Stimulated activated naive B cell treated with anti-CD40 and anti-IgM and Interleukin-4, amounts not matched to agents 10 μg/mL and 1 μg/mL and 100 μg/mL, for 72 hours (primary cell): ENCODE results near the gene CTSC.

Experiments used
- ATAC-seq, 2 donors: fragments of 150-1000 bp; cut with Tn5 transposase; replicated peaks; 2 replicates each; pipeline ENCODE4 v1.10.0; 2021; ENCODE audit warnings: moderate library complexity in 1 of 2
- DNase-seq: peaks from one replicate; pipeline ENCODE4 v3.0.0; 2021
- H3K27ac Mint-ChIP-seq: one replicate; pipeline ENCODE4 v1.8.0; 2022; ENCODE audit warnings: mild to moderate bottlenecking, mixed read lengths
- H3K27me3 Mint-ChIP-seq, 2 donors: one replicate each; pipeline ENCODE4 v1.8.0; 2022; ENCODE audit warnings: mixed read lengths in 2 of 2
- H3K36me3 Mint-ChIP-seq, 2 donors: one replicate each; pipeline ENCODE4 v1.8.0; 2022; ENCODE audit warnings: mixed read lengths in 2 of 2, mild to moderate bottlenecking in 1 of 2
- H3K4me1 Mint-ChIP-seq, 2 donors: one replicate each; pipeline ENCODE4 v1.8.0; 2022; ENCODE audit warnings: mixed read lengths in 2 of 2, mild to moderate bottlenecking in 1 of 2
- H3K4me3 Mint-ChIP-seq, 2 donors: one replicate each; pipeline ENCODE4 v1.8.0; 2022; ENCODE audit warnings: mild to moderate bottlenecking in 2 of 2, mixed read lengths in 2 of 2, moderate library complexity in 1 of 2
- H3K9me3 Mint-ChIP-seq, 2 donors: one replicate each; pipeline ENCODE4 v1.8.0; 2022; ENCODE audit warnings: mixed read lengths in 2 of 2, mild to moderate bottlenecking in 1 of 2

The CTSC gene

GRCh38 chr11:88300888-88301487 lies 36.5 kb downstream of the CTSC start:
- Mint-ChIP-seq H3K27me3 (no peaks in the 10 kb centered on the region), H3K36me3 (peaks cover 29 to 58% of the 10 kb centered on the region in 2 donors), H3K4me1 (peaks cover 6 to 18% of the 10 kb centered on the region in 2 donors), H3K27ac (peak overlapping the region; percentile 3), H3K4me3 (no peak overlapping the region), H3K9me3 (no peaks in the 10 kb centered on the region)
- ATAC-seq = peak; percentile 15 to 47
- no peak for DNase-seq

- ATAC-seq = no peak
- Mint-ChIP-seq H3K4me3 (no peak overlapping the region), H3K27me3 (no peaks in the 10 kb centered on the region), H3K36me3 (peaks cover 20 to 52% of the 10 kb centered on the region in 2 donors), H3K9me3 (no peaks in the 10 kb centered on the region), H3K27ac (no peak overlapping the region), H3K4me1 (peaks cover 8 to 18% of the 10 kb centered on the region in 2 donors)
- DNase-seq = no peak
These were observed 39.7 kb downstream of the CTSC start for GRCh38 chr11:88297863-88298262.

GRCh38 chr11:88297421-88297820 lies 40.1 kb downstream of the CTSC start:
- Mint-ChIP-seq H3K27ac (no peak overlapping the region), H3K27me3 (no peaks in the 10 kb centered on the region), H3K9me3 (no peaks in the 10 kb centered on the region), H3K4me3 (no peak overlapping the region), H3K4me1 (peaks cover 8 to 18% of the 10 kb centered on the region in 2 donors), H3K36me3 (peaks cover 20 to 52% of the 10 kb centered on the region in 2 donors)
- DNase-seq (no peak), ATAC-seq (no peak)

GRCh38 chr11:88295028-88295427 lies 42.5 kb downstream of the CTSC start:
- H3K36me3 Mint-ChIP-seq = peaks cover 21 to 44% of the 10 kb centered on the region in 2 donors
- H3K4me1 Mint-ChIP-seq = peaks cover 0 to 1% of the 10 kb centered on the region in 2 donors
- ATAC-seq = no peak
- H3K27me3 Mint-ChIP-seq = no peaks in the 10 kb centered on the region
- no peak overlapping the region for H3K4me3 Mint-ChIP-seq
- H3K9me3 Mint-ChIP-seq = no peaks in the 10 kb centered on the region
- no peak overlapping the region for H3K27ac Mint-ChIP-seq
- DNase-seq = no peak

- Mint-ChIP-seq H3K9me3 (no peaks in the 10 kb centered on the region), H3K4me3 (no peak overlapping the region), H3K27ac (no peak overlapping the region), H3K4me1 (peaks cover 0 to 1% of the 10 kb centered on the region in 2 donors), H3K36me3 (peaks cover 19 to 39% of the 10 kb centered on the region in 2 donors), H3K27me3 (no peaks in the 10 kb centered on the region)
- ATAC-seq (no peak), DNase-seq (no peak)
These were observed 43.6 kb downstream of the CTSC start for GRCh38 chr11:88293931-88294330.

- Mint-ChIP-seq H3K4me1 (peaks cover 0 to 1% of the 10 kb centered on the region in 2 donors), H3K27ac (no peak overlapping the region), H3K4me3 (no peak overlapping the region), H3K9me3 (no peaks in the 10 kb centered on the region), H3K36me3 (peaks cover 22 to 47% of the 10 kb centered on the region in 2 donors), H3K27me3 (no peaks in the 10 kb centered on the region)
- ATAC-seq = no peak
- DNase-seq = no peak
These were observed 45.2 kb downstream of the CTSC start for GRCh38 chr11:88292171-88292843.

- ATAC-seq = no peak
- no peaks in the 10 kb centered on the region for H3K27me3 Mint-ChIP-seq
- no peak for DNase-seq
- no peak overlapping the region for H3K27ac Mint-ChIP-seq
- H3K4me3 Mint-ChIP-seq = no peak overlapping the region
- no peaks in the 10 kb centered on the region for H3K9me3 Mint-ChIP-seq
- no peaks in the 10 kb centered on the region for H3K4me1 Mint-ChIP-seq
- peaks cover 16 to 30% of the 10 kb centered on the region in 2 donors for H3K36me3 Mint-ChIP-seq
These were observed 49.0 kb downstream of the CTSC start for GRCh38 chr11:88288560-88288959.

GRCh38 chr11:88284336-88285050 lies 53.0 kb downstream of the CTSC start:
- peaks cover 16 to 36% of the 10 kb centered on the region in 2 donors for H3K36me3 Mint-ChIP-seq
- no peak for ATAC-seq
- no peak for DNase-seq
- H3K9me3 Mint-ChIP-seq = no peaks in the 10 kb centered on the region
- no peaks in the 10 kb centered on the region for H3K4me1 Mint-ChIP-seq
- no peak overlapping the region for H3K4me3 Mint-ChIP-seq
- no peaks in the 10 kb centered on the region for H3K27me3 Mint-ChIP-seq
- no peak overlapping the region for H3K27ac Mint-ChIP-seq

GRCh38 chr11:88282747-88283515 lies 54.6 kb downstream of the CTSC start:
- Mint-ChIP-seq H3K9me3 (peaks cover 0 to 3% of the 10 kb centered on the region in 2 donors), H3K27me3 (no peaks in the 10 kb centered on the region), H3K36me3 (peaks cover 7 to 35% of the 10 kb centered on the region in 2 donors), H3K4me1 (no peaks in the 10 kb centered on the region), H3K27ac (no peak overlapping the region), H3K4me3 (no peak overlapping the region)
- DNase-seq (no peak), ATAC-seq (no peak)

- Mint-ChIP-seq H3K9me3 (peaks cover 0 to 3% of the 10 kb centered on the region in 2 donors), H3K4me1 (no peaks in the 10 kb centered on the region), H3K36me3 (peaks cover 7 to 31% of the 10 kb centered on the region in 2 donors), H3K4me3 (no peak overlapping the region), H3K27ac (no peak overlapping the region), H3K27me3 (no peaks in the 10 kb centered on the region)
- no peak for DNase-seq
- no peak for ATAC-seq
These were observed 56.2 kb downstream of the CTSC start for GRCh38 chr11:88281317-88281712.

GRCh38 chr11:88280673-88281316 lies 56.7 kb downstream of the CTSC start:
- Mint-ChIP-seq H3K27ac (no peak overlapping the region), H3K27me3 (no peaks in the 10 kb centered on the region), H3K4me3 (no peak overlapping the region), H3K36me3 (peaks cover 7 to 31% of the 10 kb centered on the region in 2 donors), H3K4me1 (no peaks in the 10 kb centered on the region), H3K9me3 (peaks cover 0 to 3% of the 10 kb centered on the region in 2 donors)
- ATAC-seq (no peak), DNase-seq (no peak)

GRCh38 chr11:88277349-88277915 lies 60.1 kb downstream of the CTSC start:
- ATAC-seq (no peak), DNase-seq (no peak)
- H3K36me3 Mint-ChIP-seq = peaks cover 0 to 15% of the 10 kb centered on the region in 2 donors
- no peaks in the 10 kb centered on the region for H3K27me3 Mint-ChIP-seq
- peaks cover 0 to 3% of the 10 kb centered on the region in 2 donors for H3K9me3 Mint-ChIP-seq
- H3K4me1 Mint-ChIP-seq = no peaks in the 10 kb centered on the region
- no peak overlapping the region for H3K4me3 Mint-ChIP-seq
- H3K27ac Mint-ChIP-seq = no peak overlapping the region

GRCh38 chr11:88275636-88276035 lies 61.9 kb downstream of the CTSC start:
- ATAC-seq = no peak
- H3K4me1 Mint-ChIP-seq = no peaks in the 10 kb centered on the region
- H3K4me3 Mint-ChIP-seq = no peak overlapping the region
- peaks cover 1 to 15% of the 10 kb centered on the region in 2 donors for H3K36me3 Mint-ChIP-seq
- H3K27ac Mint-ChIP-seq = no peak overlapping the region
- DNase-seq = no peak
- no peaks in the 10 kb centered on the region for H3K27me3 Mint-ChIP-seq
- peaks cover 0 to 3% of the 10 kb centered on the region in 2 donors for H3K9me3 Mint-ChIP-seq
